ELF-1 (cell line): ENCODE results near the gene SOX15.

Source experiments
- DNase-seq: peaks from one replicate; pipeline ENCODE4 v3.0.0-alpha.2; 2016; ENCODE audit warnings: low read depth, low spot score

SOX15 gene

GRCh38 chr17:7557775-7558543 lies 31.9 kb downstream of the SOX15 start:
- DNase-seq, result peak; percentile 90

DNA sequence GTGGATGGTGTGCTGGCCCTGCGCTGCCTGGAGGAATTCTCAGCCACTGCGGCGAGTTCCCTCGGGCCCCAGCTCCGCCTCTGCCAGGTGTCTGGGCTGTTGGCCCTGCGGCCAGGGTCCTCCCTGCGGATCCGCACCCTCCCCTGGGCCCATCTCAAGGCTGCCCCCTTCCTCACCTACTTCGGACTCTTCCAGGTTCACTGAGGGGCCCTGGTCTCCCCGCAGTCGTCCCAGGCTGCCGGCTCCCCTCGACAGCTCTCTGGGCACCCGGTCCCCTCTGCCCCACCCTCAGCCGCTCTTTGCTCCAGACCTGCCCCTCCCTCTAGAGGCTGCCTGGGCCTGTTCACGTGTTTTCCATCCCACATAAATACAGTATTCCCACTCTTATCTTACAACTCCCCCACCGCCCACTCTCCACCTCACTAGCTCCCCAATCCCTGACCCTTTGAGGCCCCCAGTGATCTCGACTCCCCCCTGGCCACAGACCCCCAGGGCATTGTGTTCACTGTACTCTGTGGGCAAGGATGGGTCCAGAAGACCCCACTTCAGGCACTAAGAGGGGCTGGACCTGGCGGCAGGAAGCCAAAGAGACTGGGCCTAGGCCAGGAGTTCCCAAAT lies 32.6 kb downstream of the SOX15 start:
- peak; percentile 47 for DNase-seq

DNA sequence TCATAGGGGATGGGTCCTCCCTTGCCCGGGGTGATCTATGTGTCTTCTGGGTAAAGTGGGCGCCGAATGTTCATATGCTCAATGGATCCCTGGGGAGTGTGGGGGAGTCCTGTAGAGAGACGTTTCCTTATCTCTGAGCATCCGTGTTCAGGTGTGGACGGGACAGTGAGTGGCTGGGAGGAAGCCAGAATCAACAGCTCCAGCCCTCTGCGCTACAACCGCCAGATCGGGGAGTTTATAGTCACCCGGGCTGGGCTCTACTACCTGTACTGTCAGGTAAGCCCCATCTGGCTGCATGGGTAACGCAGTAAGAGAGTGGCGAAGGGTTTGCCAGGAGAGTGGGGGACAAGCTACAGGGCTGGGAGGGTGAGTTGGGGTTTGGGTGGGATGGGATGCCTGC lies 33.3 kb downstream of the SOX15 start:
- DNase-seq, result no peak

DNA sequence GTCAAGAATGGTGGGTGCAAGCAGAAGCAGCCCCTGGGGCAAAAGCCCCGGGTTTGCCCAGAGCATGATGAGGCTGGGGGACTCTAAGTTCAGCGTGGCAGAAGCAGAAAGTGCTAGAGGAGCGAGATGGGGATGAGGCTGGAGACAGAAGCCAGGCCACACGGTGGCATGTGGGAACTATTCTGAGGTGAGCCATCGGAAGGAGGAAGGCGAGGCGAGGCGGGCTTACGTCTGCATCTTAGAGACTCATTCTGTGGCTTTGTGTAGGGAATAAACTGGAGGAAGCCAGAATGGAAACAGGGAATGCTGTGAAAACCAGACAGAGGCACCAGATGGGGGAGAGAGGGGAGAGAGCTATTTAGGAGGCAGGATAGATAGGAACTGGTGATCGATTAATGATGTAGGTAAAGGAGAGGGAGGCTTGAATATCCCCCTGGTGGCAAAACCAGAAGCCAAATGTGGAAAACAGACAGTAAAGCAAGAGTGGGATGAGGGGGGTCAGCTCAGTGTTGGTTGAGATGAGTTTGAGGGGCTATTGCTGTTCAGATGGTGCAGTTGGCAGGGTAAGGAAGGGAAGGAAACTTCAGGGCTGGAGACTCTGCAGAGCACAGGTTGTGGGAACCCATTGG lies 34.5 kb downstream of the SOX15 start:
- no peak for DNase-seq

DNA sequence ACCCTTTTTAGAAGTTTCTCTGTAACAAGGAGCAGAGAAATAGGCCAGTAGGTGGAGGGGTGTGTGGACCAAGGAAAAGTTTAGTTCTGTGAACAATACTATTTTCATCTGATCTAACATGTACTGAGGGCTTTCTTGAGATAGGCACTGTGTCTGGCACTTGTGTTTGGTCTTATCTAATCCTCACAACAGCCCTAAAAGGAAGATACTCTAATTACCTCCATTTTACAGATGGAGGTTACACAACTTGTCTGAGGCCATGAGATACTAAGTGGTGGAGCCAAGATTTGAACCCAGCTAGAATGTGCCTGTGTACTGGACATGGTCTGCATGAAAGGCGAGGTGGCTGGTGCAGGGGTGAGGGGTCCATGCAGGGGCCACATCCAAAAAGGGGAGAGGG lies 36.5 kb downstream of the SOX15 start:
- no peak for DNase-seq

- DNase-seq, result no peak
Measured at GRCh38 chr17:7552621-7553051, 37.3 kb downstream of the SOX15 start.

DNA sequence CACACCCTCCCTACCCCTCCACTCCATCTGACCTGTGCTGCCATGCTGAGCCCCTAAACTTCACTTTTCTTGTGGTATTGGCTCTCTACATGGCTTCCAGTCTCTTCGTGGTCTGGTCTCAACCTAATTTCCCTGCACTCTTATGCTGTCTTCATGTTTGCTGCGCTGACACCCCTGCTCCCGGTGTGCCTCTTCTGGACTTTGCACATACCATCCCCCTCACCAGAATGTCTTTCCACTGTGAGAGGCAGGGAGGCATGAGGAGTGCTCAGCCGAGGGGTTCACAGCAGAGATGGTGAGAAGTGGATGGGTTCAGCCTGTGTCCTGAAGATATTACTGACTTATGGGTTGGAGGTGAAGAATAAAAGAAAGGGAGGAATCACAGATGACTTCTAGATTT lies 38.5 kb downstream of the SOX15 start:
- DNase-seq, result no peak

- no peak for DNase-seq
Measured at GRCh38 chr17:7550344-7550743, 39.5 kb downstream of the SOX15 start.

- DNase-seq, result no peak
Measured at GRCh38 chr17:7549401-7550055, 40.4 kb downstream of the SOX15 start.

- peak; percentile 55 for DNase-seq
Measured at GRCh38 chr17:7548585-7549400, 41.1 kb downstream of the SOX15 start, which contains the start of gene TNFSF12. TSS of gene TNFSF12 (plus strand) at chr17:7549058. CDS start at chr17:7549154, 96 bp downstream.

GRCh38 chr17:7544911-7545310 lies 45.0 kb downstream of the SOX15 start:
- DNase-seq, result no peak

DNA sequence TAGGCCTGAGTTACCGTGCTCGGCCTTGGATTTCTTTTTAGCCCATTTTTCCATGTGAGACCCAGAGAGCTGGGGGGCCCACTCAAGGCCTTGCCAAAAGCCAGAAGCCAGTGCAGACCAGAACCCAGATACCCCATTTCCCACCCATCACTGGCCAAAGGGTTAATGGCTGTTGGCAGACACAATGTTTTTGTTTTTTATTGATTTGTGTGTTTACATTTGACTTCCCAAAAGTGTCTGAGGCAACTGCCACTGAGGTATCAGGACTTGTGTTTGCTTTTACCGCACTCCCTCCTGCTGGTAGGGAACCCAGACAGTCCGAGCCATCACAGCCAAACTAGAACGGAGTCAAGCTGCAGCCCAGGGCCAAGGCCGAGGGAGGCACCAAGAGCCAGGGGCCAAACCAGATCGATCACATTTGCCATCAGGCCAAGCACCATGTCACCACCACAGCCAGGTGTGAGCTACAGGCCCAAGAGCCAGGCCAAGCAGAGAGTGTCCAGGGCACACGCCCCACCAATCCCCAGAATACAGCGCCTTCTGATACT lies 48.7 kb downstream of the SOX15 start:
- no peak for DNase-seq

GRCh38 chr17:7538891-7539545 lies 50.9 kb downstream of the SOX15 start:
- DNase-seq, result no peak
